Effector memory CD8-positive, alpha-beta T cell (primary cell): Measurements from ENCODE around the gene NMRK2.
A peak's percentile ranks its signal among the peaks of the same experiment; 100 is the strongest.
"Not testable (repeated sequence)": the region's sequence is repeated elsewhere in the genome, so short reads cannot be mapped to it uniquely, and the experiment has no call there.

ENCODE experiments used
- ATAC-seq: fragments of 150-1000 bp; cut with Tn5 transposase; replicated peaks from 2 replicates; pipeline ENCODE4 v1.10.0; 2021; ENCODE audit warnings: mild to moderate bottlenecking, moderate library complexity
- DNase-seq, 3 experiments: peaks; one replicate each; pipeline ENCODE4 v3.0.0; 2021
- H3K27ac Mint-ChIP-seq, 2 donors: one replicate each; pipeline ENCODE4 v1.8.0; 2022; ENCODE audit warnings: mild to moderate bottlenecking in 2 of 2, mixed read lengths in 2 of 2, moderate library complexity in 2 of 2
- H3K27me3 Mint-ChIP-seq, 2 donors: one replicate each; pipeline ENCODE4 v1.8.0; 2022; ENCODE audit warnings: mixed read lengths in 2 of 2
- H3K36me3 Mint-ChIP-seq: one replicate; pipeline ENCODE4 v1.8.0; 2022; ENCODE audit warnings: mild to moderate bottlenecking, moderate library complexity, mixed read lengths; ENCODE audit not compliant: insufficient read depth
- H3K4me1 Mint-ChIP-seq, 2 donors: one replicate each; pipeline ENCODE4 v1.8.0; 2022; ENCODE audit warnings: low read depth in 2 of 2, mixed read lengths in 2 of 2
- H3K4me3 Mint-ChIP-seq, 2 donors: one replicate each; pipeline ENCODE4 v1.8.0; 2022; ENCODE audit warnings: mild to moderate bottlenecking in 2 of 2, mixed read lengths in 2 of 2, moderate library complexity in 2 of 2
- H3K9me3 Mint-ChIP-seq, 2 donors: one replicate each; pipeline ENCODE4 v1.8.0; 2022; ENCODE audit warnings: mixed read lengths in 2 of 2

NMRK2 gene

DNA sequence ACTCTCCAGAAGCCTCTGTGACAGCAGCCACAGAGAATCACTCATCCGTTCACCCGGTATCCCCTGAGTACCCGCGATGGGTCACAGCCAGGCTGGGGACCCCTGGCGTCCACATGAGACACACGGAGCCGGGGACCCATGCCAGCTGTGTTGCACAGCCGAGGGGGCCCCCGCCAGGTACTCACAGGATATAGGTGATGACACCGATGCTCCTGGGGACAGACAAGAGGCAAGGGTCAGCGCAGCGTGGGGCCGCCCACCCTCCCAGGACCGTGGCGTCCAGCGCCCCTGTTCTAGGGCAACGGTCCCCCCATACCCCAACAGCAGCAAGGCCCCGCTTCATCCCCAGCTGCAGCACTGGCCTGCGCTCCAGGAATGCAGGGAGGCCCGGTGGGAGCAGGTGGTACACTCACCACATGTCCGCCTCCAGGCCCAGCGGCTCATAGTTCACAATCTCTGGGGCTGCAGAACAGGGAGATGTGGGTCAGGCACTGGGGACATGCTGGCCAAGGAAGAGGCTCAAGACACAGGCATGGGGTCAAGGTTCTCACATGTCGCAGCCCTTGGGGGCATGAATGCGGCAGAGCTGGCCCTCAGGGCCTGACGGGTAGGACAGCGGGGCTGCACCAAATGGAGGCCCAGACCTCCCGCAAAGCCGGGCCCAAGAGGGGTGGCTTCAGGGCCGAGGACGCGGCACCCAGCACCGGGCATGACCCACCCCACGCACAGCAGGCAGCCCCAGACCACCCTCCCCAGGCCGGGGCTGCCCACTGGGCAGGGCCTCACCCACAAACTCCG is 30.8 kb downstream of the NMRK2 start:
- DNase-seq (no peak), ATAC-seq (no peak)
- Mint-ChIP-seq H3K36me3 (peaks cover 46% of the 10 kb centered on the region), H3K27me3 (no peaks in the 10 kb centered on the region), H3K4me1 (peaks cover 5 to 6% of the 10 kb centered on the region in 2 donors), H3K9me3 (no peaks in the 10 kb centered on the region), H3K4me3 (no peak overlapping the region), H3K27ac (no peak overlapping the region)

DNA sequence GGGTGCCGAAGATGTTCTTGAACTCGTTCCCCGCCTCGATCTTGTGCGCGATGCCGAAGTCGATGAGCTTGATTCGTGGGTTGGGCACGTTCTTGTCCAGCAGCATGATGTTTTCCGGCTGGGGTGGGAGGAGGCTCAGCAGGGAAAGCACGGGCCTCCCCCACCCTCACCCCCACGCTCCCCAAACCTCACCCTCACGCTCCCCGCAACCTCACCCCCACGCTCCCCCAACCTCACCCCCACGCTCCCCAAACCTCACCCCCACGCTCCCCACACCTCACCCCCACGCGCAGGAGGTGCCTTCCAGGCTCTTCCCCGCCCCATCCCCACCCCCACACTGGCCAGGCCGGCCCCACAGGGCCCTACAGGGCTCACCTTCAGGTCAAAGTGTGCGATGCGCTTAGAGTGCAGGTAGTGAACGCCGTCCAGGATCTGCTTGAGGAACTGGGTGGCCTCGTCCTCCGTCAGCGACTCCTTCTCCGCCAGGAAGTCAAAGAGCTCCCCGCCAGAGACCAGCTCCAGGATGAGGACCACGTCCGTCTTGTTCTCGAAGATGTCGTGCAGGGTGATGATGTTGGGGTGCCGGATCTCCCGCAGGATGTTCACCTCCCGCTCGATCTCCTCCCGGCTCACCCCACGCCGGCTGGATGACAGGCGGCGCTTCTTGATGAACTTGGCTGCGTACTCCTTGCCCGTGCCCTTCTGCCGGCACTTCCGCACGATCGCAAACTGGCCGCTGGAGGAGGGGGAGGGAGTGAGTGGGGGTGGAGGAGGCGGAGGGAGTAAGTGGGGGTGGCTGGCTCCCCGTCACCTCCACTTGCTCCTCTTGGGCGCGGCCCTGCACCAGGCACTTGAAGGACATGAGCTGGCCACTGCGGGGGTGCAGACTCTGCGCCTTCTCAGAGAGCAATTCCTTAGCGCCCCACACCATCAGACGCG is 31.7 kb downstream of the NMRK2 start:
- Mint-ChIP-seq H3K36me3 (peaks cover 50% of the 10 kb centered on the region), H3K9me3 (no peaks in the 10 kb centered on the region)

DNA sequence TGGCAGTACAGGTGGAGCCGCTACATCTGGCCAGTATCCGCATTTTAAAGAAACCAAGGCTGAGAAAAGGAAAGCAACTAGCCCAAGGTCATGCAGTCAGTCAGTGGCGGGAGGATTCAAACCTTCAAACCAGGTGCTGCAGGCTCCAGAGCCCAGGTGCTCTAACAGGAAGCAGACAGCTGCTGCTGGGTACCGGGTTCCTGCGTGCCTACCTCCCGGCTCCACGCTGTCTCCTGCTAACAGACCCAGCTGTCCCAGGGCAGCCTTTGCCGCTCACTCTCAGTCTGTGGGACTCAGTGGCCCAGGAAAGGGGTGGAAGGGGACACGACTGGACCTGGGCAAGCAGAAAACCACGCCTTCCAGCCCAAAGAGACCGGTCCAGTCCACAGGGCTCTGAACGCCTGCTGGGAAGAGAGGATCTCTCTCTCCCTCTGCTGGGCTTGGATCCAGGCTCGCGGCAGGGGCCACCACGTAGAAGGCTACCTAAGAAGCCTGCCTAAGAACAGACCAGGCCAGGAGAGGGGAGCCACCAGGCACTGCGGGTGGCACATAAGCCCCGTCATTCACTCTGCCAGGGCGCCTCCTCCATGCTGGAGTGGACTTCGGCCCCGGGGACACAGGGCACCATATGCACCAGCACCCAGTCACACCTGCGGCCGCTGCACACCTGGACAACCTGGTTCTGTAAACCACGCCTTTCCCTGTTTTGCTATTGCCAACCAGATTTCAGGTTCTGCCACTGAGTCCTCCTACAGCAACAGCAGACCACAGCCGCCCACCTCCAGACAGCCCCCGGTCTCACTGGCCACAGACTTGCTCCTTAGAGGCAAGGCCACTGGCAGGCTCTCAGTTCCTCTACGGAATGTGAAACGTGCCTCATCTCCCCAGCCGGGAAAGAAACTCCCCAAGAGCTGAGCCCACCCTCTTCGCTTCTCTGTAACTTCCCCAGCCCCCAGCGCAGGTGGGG is 33.5 kb downstream of the NMRK2 start:
- no peak for DNase-seq
- peaks cover 22 to 26% of the 10 kb centered on the region in 2 donors for H3K4me1 Mint-ChIP-seq
- peaks cover 53% of the 10 kb centered on the region for H3K36me3 Mint-ChIP-seq
- no peak overlapping the region for H3K4me3 Mint-ChIP-seq
- H3K27ac Mint-ChIP-seq, result peak overlapping the region in 1 of 2 donors; percentile 67
- no peaks in the 10 kb centered on the region for H3K9me3 Mint-ChIP-seq
- no peak for ATAC-seq
- no peaks in the 10 kb centered on the region for H3K27me3 Mint-ChIP-seq

More for the DNA sequence above, 31.7 kb downstream of the NMRK2 start:
- DNase-seq (no peak), ATAC-seq (no peak)
- Mint-ChIP-seq H3K4me3 (no peak overlapping the region), H3K4me1 (peaks cover 10 to 11% of the 10 kb centered on the region in 2 donors), H3K27me3 (no peaks in the 10 kb centered on the region), H3K27ac (no peak overlapping the region)

DNA sequence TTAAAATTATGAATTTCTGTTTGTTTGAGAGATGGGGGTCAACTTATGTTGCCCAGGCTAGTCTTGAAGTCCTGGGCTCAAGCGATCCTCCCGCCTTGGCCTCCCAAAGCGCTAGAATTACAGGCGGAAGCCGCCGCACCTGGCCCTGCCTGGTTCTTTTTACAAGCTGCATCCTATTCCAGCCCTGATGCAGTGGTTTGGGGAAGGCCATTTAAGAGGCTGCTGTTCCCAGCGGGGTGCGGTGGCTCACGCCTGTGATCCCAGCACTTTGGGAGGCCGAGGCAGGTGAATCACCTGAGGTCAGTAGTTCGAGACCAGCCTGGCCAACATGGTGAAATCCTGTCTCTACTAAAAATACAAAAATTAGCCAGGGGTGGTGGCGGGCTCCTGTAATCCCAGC is 35.1 kb downstream of the NMRK2 start:
- Mint-ChIP-seq H3K36me3 (peaks cover 56% of the 10 kb centered on the region), H3K4me1 (peaks cover 22 to 27% of the 10 kb centered on the region in 2 donors)
- not testable (repeated sequence) for H3K4me3 Mint-ChIP-seq, DNase-seq, H3K27me3 Mint-ChIP-seq, H3K27ac Mint-ChIP-seq, H3K9me3 Mint-ChIP-seq, ATAC-seq

DNA sequence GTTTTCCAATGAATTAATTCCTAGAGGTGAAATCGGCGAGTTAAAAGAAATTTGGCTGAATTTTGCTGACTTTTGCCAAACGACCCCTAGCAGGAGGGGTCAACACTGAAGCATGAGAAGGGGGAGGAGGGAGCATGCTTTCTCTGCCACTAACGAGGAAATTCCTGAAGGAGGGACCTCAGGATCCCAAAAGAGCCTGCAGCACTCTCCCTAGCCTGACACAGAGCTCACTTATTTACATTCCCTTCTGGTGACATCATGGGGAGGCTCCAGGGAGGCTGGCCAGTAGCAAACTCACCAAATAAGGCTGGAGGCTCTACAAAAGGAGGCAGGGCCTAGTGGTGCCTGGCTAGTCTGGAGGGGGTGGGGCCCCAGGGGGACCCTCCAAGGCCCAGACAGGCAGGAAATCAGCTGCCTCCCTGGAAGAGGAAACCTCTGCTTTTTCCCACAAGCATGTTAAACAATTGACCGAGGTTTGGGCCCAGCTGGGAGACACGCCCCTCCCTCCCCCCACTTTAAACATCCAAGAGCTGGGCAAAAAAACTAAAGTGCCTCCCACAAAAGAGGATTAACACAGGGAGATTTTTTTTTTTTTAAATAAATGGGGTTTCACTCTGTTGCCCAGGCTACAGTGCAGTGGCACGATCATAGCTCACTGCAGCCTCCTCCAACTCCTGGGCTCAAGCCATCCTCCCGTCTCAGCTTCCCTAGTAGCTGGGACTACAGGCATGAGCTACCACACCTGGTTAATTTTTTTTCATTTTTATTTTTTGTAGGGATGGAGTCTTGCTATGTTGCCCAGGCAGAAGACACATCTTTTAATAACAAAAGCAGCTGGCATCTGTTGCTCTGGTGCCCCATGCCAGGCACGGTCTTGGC is 35.9 kb downstream of the NMRK2 start:
- H3K4me1 Mint-ChIP-seq, result peaks cover 22 to 27% of the 10 kb centered on the region in 2 donors
- peak overlapping the region; percentile 78 to 90 for H3K27ac Mint-ChIP-seq
- H3K36me3 Mint-ChIP-seq, result peaks cover 52% of the 10 kb centered on the region
- no peaks in the 10 kb centered on the region for H3K27me3 Mint-ChIP-seq
- no peaks in the 10 kb centered on the region for H3K9me3 Mint-ChIP-seq
- peak overlapping the region; percentile 89 to 94 for H3K4me3 Mint-ChIP-seq
- ATAC-seq, result no peak
- DNase-seq, result no peak

DNA sequence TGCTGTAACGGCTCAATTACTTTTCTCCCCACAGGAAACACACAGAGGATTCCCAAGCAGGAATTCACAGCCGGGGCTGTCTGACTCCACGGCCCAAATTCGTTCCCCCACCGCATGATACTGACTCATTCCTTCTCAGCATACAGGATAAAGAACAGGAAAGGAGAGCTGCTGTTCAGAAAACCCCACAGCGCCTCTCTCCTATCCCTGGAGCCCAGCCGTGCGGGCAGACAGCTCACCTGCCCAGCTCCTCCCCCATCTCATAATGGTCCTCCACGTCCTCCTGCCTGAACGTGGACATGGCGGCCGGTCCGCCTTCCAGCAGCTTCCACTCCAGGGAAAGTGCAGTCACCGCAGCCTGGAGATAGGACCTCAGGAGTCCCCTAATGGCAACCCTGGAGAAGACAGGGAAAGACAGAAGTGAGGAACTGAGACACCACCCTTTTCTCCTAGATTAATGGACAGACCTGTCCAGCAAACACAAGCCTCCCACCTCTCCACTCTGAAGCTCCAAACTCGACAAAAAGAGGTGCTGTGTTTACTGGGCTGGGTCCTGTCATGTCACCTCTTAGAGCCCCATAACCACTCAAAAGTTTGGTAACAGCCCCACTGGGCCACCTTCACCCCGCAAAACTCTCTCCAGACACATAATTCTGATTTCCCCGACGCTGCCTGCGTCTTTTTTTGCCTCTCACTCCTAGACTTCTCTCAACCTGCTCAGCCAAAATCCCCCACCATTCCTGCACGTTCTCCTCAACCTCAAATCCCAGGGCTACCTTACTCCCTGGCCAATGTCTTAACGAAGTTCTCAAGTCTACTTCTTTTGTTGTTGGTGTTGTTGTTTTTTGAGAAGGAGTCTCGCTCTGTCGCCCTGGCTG is 36.8 kb downstream of the NMRK2 start:
- Mint-ChIP-seq H3K4me3 (peak overlapping the region; percentile 89 to 94), H3K9me3 (no peaks in the 10 kb centered on the region), H3K27me3 (no peaks in the 10 kb centered on the region), H3K27ac (peak overlapping the region; percentile 78 to 90), H3K36me3 (peaks cover 50% of the 10 kb centered on the region), H3K4me1 (peaks cover 22 to 27% of the 10 kb centered on the region in 2 donors)
- DNase-seq (no peak), ATAC-seq (no peak)

DNA sequence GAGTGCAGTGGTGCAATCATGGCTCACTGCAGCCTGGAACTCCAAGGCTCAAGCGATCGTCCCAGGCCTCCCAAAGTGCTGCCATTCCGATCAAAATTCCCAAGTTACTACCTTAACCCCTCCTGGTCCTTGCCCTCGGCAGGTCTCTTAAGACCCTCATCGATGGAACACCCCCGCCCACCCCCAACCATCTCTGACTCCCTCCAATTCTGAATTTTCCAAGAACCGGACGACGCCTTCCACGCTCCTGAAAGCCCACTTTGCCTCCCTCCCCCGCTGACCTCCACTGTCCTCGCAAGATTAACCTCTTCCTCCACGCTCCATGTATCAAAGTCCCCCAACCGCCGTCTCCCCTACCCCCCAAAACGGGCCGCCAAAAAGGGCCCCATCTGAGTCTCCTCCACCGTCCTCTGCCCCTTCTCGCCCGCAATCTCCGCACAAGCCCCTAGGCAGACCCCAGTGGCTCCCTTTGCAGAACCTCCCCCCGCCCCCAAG is 37.5 kb downstream of the NMRK2 start:
- no peak for ATAC-seq
- no peaks in the 10 kb centered on the region for H3K27me3 Mint-ChIP-seq
- no peak for DNase-seq
- peaks cover 50% of the 10 kb centered on the region for H3K36me3 Mint-ChIP-seq
- H3K9me3 Mint-ChIP-seq, result no peaks in the 10 kb centered on the region
- H3K4me1 Mint-ChIP-seq, result peaks cover 22 to 27% of the 10 kb centered on the region in 2 donors
- peak overlapping the region; percentile 89 to 94 for H3K4me3 Mint-ChIP-seq
- H3K27ac Mint-ChIP-seq, result peak overlapping the region; percentile 78 to 90

DNA sequence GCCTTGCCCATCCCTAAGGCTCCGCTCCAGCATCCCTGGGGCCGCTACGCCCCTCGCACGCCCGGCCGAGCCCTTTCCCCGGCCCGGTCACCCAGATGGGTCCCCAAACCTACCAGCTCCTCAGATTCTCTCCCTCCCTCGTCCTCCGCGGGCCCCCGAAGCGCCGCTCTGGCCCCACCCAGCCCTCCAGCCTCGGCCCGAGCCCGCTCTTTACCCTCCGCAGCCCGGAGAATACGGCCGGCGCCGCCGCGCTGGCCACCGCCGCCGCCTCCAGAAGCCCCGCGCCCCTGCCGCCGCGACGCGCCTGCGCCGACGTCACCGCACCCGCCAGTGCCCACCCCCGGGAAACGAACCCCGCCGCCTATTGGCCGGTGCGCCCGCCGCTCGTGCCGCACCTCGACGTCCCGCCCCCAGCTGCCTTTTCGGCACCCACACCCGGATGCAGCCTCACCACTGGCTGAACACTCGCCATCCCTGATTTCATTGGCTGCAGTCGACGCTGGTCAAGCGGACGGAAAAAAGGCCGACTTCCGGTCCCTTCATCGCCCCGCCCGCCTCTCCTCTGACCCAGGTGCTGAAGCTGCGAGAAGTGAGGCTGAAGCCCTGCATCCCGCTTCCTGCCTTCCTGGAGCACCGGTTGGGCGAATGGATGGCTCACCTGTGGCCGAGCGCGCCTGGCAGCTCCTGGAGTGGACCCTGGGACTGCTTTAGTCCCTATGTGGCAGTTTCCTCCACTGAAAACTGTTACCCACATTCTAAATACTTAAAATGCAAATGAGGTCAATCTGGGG is 38.1 kb downstream of the NMRK2 start, which contains the start of gene DAPK3:
Gene DAPK3, minus strand, starts transcription at position 292 of the 791 bp plus-strand sequence. CDS start 1,364 bp downstream, outside the sequence.
- peak; percentile 90 for ATAC-seq
- H3K9me3 Mint-ChIP-seq, result no peaks in the 10 kb centered on the region
- H3K36me3 Mint-ChIP-seq, result peaks cover 57% of the 10 kb centered on the region

DNA sequence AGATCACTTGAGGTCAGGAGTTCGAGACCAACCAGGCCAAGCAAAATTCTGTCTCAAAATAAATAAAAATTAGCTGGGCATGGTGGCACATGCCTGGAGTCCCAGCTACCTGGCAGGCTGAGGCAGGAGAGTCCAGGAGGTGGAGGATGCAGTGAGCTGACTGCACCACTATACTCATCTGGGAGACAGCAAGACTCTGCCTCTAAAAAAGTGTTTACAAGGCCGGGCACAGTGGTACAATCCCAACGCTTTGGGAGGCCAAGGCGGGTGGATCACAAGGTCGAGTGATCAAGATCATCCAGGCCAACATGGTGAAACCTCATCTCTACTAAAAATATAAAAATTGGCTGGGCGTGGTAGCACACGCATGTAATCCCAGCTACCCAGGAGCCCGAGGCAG is 42.3 kb downstream of the NMRK2 start:
- H3K36me3 Mint-ChIP-seq, result peaks cover 79% of the 10 kb centered on the region
- H3K4me3 Mint-ChIP-seq, result no peak overlapping the region
- peak overlapping the region in 1 of 2 donors; percentile 86 for H3K27ac Mint-ChIP-seq
- H3K27me3 Mint-ChIP-seq, result no peaks in the 10 kb centered on the region
- DNase-seq (no peak), ATAC-seq (no peak)
- H3K4me1 Mint-ChIP-seq, result peaks cover 6 to 19% of the 10 kb centered on the region in 2 donors
- no peaks in the 10 kb centered on the region for H3K9me3 Mint-ChIP-seq

More for the DNA sequence above, 38.1 kb downstream of the NMRK2 start, which contains the start of gene DAPK3:
- DNase-seq, result peak; percentile 82 to 84 (median 82)
- no peaks in the 10 kb centered on the region for H3K27me3 Mint-ChIP-seq
- peak within 1 kb of the TSS; percentile 78 to 90 for H3K27ac Mint-ChIP-seq
- peak within 1 kb of the TSS; percentile 89 to 94 for H3K4me3 Mint-ChIP-seq
- H3K4me1 Mint-ChIP-seq, result peaks cover 22 to 29% of the 10 kb centered on the region in 2 donors

DNA sequence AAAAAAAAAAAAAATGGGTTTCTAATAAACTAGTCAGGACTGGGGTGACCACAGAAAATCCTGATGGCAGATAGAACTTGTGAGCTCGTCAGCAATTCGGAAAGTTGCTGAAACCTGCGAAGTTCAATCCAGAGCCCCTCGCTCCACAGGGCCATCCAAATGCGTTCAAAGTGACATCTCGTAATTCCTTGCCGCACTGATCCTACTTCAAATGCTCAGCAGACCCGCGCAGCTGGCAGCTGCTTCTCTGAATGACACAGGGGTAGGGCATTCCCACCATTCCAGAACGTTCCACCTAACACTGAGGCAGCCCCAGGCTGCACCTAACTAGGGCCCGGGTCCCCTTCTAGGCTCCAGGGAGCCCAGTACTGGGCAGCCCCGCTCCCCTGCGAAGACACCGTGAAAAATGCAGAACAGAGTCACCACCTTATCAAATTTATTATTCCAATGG is 42.8 kb downstream of the NMRK2 start:
- Mint-ChIP-seq H3K9me3 (no peaks in the 10 kb centered on the region), H3K36me3 (peaks cover 80% of the 10 kb centered on the region), H3K4me1 (peaks cover under 1 to 14% of the 10 kb centered on the region in 2 donors), H3K4me3 (no peak overlapping the region), H3K27ac (peak overlapping the region in 1 of 2 donors; percentile 86), H3K27me3 (no peaks in the 10 kb centered on the region)
- DNase-seq, result no peak
- no peak for ATAC-seq
